Left lung (tissue), 10 donors: Measurements from ENCODE around the gene CATSPERZ. TPM values are rescaled to one million over a fixed set of nuclear protein-coding genes. Genes with fewer than 3 reads are reported as not detected.

Experiments used
- ATAC-seq: fragments of 200-7000 bp; cut with Tn5 transposase; one replicate; pipeline ENCODE4 v1.9.1; 2020; ENCODE audit warnings: moderate library complexity
- DNase-seq, 4 donors: peaks; one replicate each; pipeline ENCODE4 v3.0.0-alpha.2; 2013 to 2020
- H3K27ac ChIP-seq, 2 donors: fragments of 200-600 bp; sonication (generic) in 1 of 2; one replicate each; pipeline versions ENCODE4 v1.5.0 to v1.8.0; 2020 to 2021
- H3K27me3 ChIP-seq, 2 donors: fragments of 200-600 bp; sonication (generic) in 1 of 2; one replicate each; pipeline versions ENCODE4 v1.5.0 to v1.8.0; 2020 to 2021
- H3K36me3 ChIP-seq, 2 donors: fragments of 200-600 bp; sonication (generic) in 1 of 2; one replicate each; pipeline versions ENCODE4 v1.5.0 to v1.8.0; 2020 to 2021
- H3K4me1 ChIP-seq, 2 donors: fragments of 200-600 bp; one replicate each; pipeline ENCODE4 v1.8.0; 2021
- H3K4me3 ChIP-seq, 2 donors: fragments of 200-600 bp; sonication (generic) in 1 of 2; one replicate each; pipeline versions ENCODE4 v1.5.0 to v1.8.0; 2020 to 2021; ENCODE audit warnings: mild to moderate bottlenecking in 1 of 2
- H3K9me3 ChIP-seq, 2 donors: fragments of 200-600 bp; sonication (generic) in 1 of 2; one replicate each; pipeline versions ENCODE4 v1.5.0 to v1.8.0; 2020 to 2021
- intact Hi-C, 2 donors: fragments of 100-400 bp; cut with DNase I; formaldehyde crosslinking; loops; one replicate each; pipeline versions ENCODE4 v1.11.2 to v1.14.2; 2022
- polyA plus RNA-seq, 6 donors: library from polyadenylated mRNA; unstranded; fragments of 120-200 nt; gene quantifications; one replicate each; pipeline ENCODE4 v1.2.1, GENCODE V29; 2013; ENCODE audit not compliant: insufficient read length in 6 of 6
- total RNA-seq, 2 donors: library from RNA; stranded (reverse); fragmentation: NEBNext Ultra II Directional; extraction: Animal tissue kit (Norgen Biotek cat#: 25700); gene quantifications; one replicate each; pipeline ENCODE4 v1.2.1, GENCODE V29; 2021
- TF ChIP-seq, protein P1 (sequence below), 2 donors: fragments of 200-600 bp; sonication (generic) in 1 of 2; IDR thresholded peaks; one replicate each; pipeline versions ENCODE4 v1.5.0 to v1.8.0; 2021; ENCODE audit warnings: antibody characterized with exemption in 2 of 2
- donor health status: DM: no; HTN: yes; CAD: no.
- donor health status: DM: no; HTN: no; CAD: no.

The CATSPERZ gene
- total and polyA plus RNA-seq, 8 donors = not detected

DNA sequence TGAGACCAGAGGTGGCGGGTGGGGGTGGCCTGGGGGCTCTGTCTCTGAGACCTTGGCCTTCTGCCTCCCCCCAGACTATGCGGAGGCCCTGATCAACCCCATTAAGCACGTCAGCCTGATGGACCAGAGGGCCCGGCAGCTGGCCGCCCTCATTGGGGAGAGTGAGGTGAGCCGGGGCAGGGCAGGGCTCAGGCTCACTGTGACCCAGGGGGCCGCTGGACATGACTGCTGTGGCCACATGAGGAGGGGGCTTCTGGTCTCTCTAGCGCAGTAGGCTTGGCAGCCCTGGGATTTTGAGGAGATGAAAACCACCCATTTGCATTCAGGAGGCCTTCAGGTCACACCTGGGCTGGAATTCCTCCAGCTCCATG, 36.2 kb upstream of the CATSPERZ start:
- TF ChIP-seq, protein P1, sequence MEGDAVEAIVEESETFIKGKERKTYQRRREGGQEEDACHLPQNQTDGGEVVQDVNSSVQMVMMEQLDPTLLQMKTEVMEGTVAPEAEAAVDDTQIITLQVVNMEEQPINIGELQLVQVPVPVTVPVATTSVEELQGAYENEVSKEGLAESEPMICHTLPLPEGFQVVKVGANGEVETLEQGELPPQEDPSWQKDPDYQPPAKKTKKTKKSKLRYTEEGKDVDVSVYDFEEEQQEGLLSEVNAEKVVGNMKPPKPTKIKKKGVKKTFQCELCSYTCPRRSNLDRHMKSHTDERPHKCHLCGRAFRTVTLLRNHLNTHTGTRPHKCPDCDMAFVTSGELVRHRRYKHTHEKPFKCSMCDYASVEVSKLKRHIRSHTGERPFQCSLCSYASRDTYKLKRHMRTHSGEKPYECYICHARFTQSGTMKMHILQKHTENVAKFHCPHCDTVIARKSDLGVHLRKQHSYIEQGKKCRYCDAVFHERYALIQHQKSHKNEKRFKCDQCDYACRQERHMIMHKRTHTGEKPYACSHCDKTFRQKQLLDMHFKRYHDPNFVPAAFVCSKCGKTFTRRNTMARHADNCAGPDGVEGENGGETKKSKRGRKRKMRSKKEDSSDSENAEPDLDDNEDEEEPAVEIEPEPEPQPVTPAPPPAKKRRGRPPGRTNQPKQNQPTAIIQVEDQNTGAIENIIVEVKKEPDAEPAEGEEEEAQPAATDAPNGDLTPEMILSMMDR (IDR thresholded peaks at IDR 0.05) = no peak
- no peak overlapping the region for H3K27ac ChIP-seq
- H3K4me3 ChIP-seq = no peak overlapping the region
- DNase-seq (peak in 1 of 4 donors; percentile 62), ATAC-seq (no peak)
- intact Hi-C loops = no loop called here
- no peaks in the 10 kb centered on the region for H3K9me3 ChIP-seq
- peaks cover 0 to 80% of the 10 kb centered on the region in 2 donors for H3K36me3 ChIP-seq
- no peaks in the 10 kb centered on the region for H3K27me3 ChIP-seq
- peaks cover 9 to 22% of the 10 kb centered on the region in 2 donors for H3K4me1 ChIP-seq

DNA sequence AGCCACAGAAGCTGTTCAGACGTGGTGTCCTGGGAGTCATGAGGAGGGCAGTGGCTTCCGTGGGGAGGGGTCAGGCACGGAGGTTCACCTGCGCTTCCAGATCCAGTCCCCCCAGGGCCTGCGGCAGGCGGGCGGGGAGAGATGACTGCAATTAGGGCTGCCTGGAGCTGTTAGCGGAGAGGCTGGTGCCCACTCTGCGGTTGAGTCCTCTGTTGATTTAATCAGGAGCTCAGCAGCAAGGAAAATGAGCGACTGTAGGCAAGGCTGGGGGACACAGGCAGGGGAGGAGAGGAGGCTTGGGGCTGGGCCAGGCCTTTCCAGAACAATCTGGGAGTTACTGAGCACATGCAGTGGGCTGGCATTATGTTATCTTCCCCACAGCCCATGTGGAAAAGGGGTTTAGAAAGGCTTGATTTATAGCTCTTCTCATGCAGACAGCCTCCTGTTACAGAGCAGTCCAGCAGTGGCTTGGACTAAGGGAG, 35.7 kb upstream of the CATSPERZ start:
- H3K4me1 ChIP-seq = peaks cover 9 to 25% of the 10 kb centered on the region in 2 donors
- TF ChIP-seq, protein P1 (IDR thresholded peaks at IDR 0.05) = no peak
- H3K9me3 ChIP-seq = no peaks in the 10 kb centered on the region
- DNase-seq = peak in 1 of 4 donors; percentile 62
- H3K36me3 ChIP-seq = peaks cover 0 to 75% of the 10 kb centered on the region in 2 donors
- no peaks in the 10 kb centered on the region for H3K27me3 ChIP-seq
- intact Hi-C loops = no loop called here
- no peak overlapping the region for H3K27ac ChIP-seq
- no peak overlapping the region for H3K4me3 ChIP-seq
- ATAC-seq = no peak

DNA sequence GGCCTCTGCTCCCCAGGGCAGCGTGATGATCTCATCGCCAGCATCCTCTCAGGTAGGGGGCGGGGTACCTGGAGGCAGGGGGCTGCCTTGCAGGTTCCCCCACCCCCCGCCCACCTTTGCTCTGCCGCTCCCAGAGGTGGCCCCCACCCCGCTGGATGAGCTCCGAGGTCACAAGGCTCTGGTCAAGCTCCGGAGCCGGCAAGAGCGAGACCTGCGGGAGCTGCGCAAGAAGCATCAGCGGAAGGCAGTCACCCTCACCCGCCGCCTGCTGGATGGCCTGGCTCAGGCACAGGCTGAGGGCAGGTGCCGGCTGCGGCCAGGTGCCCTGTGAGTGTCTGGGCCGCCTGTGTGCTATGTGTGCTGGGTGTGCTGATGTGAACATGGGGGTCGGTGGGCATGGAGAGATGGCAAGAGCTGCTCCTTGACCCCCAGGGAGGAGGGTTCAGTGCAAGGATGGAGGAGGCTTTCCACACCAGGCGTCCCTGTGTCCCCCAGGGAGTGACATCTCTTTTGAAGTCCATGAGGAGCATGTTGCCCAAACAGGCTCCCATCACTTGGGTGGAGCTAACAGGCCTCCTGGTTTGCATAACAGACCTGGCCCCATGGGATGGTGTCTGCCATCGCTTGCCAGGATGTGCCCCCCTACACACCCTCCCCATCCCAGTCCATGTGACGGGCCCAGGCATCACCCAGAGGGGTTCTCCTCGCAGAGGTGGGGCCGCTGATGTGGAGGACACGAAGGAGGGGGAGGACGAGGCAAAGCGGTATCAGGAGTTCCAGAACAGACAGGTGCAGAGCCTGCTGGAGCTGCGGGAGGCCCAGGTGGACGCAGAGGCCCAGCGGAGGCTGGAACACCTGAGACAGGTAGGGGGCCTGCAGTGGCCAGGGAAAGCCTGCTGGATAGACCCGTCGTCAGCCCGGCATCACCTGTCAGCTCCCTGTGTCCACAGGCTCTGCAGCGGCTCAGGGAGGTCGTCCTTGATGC, 34.7 kb upstream of the CATSPERZ start:
- Histone ChIP-seq H3K36me3 (peaks cover 0 to 66% of the 10 kb centered on the region in 2 donors), H3K27ac (no peak overlapping the region), H3K9me3 (no peaks in the 10 kb centered on the region), H3K27me3 (no peaks in the 10 kb centered on the region), H3K4me3 (no peak overlapping the region), H3K4me1 (peaks cover 9 to 25% of the 10 kb centered on the region in 2 donors)
- intact Hi-C loops = no loop called here
- no peak for ATAC-seq
- DNase-seq = peak in 1 of 4 donors; percentile 76
- TF ChIP-seq, protein P1 (IDR thresholded peaks at IDR 0.05) = no peak

DNA sequence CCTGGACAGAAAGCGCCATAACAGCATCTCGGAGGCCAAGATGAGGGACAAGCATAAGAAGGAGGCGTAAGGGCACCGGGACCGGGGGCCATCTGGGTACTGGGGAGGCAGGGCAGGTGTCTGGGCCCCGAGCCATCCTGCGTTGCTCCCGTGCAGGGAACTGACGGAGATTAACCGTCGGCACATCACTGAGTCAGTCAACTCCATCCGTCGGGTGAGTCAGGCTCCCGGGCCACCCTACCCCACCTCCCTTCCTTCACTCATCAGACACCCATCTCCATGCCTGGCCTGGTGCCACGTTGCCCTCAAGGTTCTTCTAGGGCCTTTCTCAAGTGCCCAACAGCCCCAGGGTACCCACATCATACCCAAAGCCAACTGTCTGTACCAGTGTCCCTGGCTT, 33.8 kb upstream of the CATSPERZ start:
- Histone ChIP-seq H3K27ac (no peak overlapping the region), H3K27me3 (no peaks in the 10 kb centered on the region), H3K9me3 (no peaks in the 10 kb centered on the region), H3K4me1 (peaks cover 9 to 25% of the 10 kb centered on the region in 2 donors), H3K4me3 (no peak overlapping the region), H3K36me3 (peaks cover 0 to 61% of the 10 kb centered on the region in 2 donors)
- intact Hi-C loops = no loop called here
- TF ChIP-seq, protein P1 (IDR thresholded peaks at IDR 0.05) = no peak
- peak in 1 of 4 donors; percentile 73 for DNase-seq
- no peak for ATAC-seq
